Erythroblast (primary cell): Measurements from ENCODE around the gene BAIAP3.

Experiments
- GATA1 ChIP-seq: IDR thresholded peaks from 2 replicates; pipeline ENCODE4 v1.6.1; 2011; ENCODE audit warnings: low read depth, mild to moderate bottlenecking, control low read depth, low read length, moderate library complexity
- POLR2A ChIP-seq: IDR thresholded peaks from 2 replicates; pipeline ENCODE4 v1.6.1; 2011; ENCODE audit warnings: mild to moderate bottlenecking, low read length

GRCh38 chr16:1342526-1343427, 9.3 kb downstream of the BAIAP3 start:
- TF ChIP-seq POLR2A (no peak), GATA1 (no peak)
